ENCODE results near the gene FGF10.

The FGF10 gene

DNA sequence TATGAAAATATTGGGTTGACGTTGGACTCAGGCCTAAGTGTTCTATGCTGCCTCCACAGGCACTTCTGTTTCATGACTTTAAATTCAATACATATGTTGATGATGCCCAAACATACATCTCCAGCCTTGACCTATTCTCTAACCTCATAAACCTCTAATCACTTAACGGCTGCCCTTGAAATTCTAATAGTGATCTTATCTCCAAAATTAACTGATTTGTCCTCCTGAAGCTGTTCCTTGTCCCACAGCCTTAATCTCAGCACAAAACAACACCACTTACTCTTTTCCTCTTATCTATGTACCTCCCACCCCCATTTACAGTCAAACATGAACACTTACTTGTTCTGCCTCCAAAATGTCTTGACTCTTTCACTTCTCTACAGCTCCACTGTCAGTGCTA is 43.3 kb downstream of the FGF10 start:
- no peak for DNase-seq

DNA sequence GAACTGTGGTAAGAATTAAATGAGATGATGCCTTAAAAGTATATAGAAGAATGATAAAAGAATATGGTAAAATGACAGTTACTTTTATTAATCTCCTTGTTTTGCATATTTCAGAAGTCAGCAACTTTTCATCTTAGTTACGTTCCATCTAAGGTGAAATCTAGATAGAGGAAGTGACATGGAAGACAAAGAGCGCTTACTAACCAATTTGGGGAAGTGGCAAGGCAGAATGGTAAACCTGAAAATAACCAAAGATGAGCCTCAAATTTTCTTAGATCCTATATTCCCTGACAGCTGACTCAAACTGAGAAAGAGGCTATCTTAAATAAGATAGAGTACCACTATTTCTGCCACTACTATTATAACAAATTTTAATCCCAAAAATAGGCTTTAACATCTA is 52.5 kb downstream of the FGF10 start:
- DNase-seq = no peak

DNA sequence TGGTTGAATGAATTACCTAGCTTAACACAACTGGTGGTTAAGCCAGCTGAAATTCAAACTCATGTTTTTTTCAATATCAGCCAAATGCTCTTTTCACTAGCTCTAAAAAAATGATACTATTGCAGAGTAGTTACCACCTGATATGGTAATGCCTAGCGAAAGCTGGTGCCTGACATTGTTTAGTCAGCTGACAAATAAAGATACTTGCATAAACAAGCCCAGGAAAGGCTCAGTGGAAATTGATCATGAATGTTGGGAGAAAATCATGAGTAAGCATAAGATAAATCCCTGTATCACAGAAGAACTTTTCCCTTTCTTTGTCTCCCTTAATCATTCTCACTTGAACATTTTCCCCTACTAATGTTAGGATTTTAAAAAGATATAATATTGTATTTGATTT is 54.6 kb downstream of the FGF10 start:
- no peak for DNase-seq

DNA sequence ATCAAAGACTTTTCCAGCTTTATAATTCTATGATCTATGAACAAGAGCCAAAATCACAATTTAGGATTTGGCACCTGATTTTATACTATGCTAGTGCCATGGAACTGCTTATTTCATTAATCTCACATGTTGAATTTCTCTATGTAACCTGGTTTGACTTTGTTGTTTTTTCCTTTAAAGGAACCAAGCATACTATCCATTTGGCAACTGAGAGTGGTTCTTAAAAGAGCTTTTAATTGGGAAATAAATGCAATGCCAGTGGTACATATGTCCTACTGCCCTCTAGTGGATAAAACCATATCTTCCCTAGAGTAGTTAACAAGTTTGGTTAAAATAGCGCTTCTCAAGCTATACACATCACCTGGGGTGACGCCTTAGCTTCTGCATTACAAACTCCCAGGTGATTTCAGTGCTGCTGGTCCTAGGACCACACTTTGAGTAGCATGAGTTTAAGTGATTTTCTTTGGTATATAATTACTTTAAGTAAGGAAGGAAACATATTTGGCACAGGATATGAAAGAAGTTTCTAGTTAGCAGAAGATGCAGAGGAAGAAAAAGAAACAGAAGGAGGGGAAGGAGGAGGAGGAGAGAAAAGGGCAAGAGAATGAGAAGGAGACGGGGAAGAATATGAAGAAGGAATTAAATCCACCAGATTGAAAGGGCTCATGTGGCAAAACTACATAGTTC is 56.8 kb downstream of the FGF10 start:
- no peak for DNase-seq

DNA sequence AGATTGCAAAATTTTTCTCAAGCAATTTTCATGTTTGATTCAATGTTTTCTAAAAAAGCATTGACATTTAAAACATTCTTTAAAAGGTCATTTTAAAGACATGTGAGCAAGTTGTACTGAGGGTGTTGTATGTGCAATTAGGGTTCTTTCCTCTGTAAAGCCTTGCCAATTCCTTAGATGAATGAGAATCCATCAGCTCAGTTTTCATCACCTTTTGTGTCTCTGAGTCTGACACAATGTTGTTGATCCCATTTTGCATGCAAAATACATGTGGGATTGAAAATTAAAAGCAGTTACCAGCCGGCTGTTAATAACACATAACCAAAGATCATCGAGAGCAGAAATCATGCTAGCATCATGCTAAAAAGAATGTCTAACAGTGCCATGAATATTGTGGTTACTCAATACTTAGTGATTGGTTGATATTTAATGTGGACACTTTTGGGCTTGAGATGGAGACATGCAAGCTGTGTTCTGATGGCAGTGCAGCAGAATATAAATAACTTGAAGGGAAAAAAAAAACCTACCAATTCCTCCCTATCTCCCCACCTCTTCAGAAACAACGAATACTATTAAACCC is 57.7 kb downstream of the FGF10 start:
- no peak for DNase-seq

DNA sequence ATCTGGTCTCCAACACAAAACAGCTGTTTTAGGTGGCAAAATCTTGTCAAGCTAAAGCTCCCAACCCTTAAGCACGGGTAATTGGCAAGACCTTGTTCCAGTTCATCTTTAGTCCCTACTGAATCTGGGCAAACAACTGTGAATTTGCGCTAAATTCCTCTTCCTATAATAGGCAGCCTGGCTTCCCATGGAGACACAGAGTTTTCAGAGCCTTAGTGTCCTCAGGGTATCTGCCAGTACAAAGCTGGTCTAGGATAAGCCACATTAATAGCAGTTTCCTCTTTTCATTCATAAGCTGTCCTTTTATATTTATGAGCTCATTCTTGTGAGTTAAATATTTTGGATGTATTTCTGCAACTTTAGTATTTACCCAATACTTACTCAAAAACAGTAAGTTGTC is 59.5 kb downstream of the FGF10 start:
- DNase-seq = no peak

DNA sequence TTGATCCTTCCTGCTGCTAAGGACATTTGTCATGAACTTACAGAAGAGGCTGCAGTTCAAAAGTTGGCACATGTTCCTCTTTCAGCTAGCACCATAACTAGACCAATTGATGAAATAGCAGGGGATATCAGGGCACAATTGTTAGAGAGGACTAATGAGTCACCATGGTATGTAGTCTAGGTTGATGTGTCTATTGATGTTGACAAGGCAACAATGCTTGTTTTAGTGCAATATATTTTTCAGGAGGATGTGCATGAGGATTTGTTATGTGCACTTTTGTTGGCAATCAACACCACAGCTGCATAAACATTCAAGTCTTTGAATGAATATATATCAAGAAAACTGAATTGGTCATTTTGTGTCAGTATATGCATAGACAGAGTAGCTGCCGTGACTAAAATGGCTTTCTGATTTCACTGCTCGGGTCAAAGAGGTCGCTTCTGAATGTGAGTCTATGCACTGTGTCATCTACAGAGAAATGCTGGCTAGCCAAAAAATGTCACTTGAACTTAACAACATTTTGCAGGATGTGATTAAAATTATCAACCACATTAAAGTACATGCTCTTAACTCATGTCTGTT is 68.0 kb downstream of the FGF10 start:
- DNase-seq = no peak

DNA sequence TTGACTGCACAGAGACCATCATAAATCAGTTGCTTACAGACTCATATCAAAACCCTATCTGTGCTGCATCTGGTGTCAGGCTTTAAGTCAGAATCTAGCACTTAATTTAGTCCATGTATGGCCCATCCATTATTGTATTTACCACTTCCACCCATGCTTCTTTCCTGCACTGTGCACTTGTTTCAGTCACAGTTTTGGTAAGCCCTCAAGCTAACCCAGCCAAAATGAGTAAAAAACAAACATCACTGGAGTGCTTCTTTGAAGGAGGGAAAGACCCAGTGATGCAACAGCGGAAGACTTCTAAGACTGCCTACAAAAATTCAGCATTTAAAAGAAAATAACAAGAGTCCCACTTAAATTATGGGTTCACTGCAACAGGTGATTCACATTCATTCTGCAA is 69.0 kb downstream of the FGF10 start:
- DNase-seq = no peak

DNA sequence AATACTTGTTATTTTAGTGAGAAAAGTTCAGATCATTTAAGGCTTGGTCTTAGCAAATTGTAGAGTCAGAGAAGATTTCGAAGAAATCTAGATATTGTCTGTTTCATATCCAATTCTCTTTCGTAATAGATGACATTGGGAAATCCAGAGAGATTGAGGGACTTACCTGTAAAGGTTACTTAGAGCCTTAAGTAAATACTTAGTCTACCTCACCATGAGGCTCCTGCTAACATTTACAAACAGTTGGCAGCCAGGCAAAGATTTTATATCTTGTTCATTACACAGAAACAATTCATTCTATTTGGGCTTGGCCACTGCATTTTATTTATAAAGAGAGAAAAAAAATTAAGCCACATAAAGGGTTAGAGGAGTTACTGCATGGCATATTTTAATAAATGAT is 70.3 kb downstream of the FGF10 start:
- no peak for DNase-seq

DNA sequence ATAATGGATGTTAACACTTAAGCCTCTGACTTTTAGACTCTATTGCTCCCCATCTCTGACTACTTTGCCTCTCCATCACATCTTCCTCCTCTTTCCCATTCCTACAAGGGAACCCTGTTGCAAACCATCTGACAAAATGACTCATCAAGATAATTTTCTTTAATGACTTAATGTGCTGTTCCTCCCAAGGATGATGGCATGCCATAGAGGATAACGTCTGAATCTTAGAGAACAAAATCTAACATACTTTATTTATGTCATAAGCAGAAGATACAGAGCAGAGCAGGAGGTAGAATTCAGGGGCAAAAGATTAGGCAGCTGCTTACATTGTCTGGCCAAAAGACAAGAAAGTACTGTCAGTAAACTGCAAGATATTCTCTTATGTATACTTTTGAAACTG is 76.8 kb downstream of the FGF10 start:
- no peak for DNase-seq

DNA sequence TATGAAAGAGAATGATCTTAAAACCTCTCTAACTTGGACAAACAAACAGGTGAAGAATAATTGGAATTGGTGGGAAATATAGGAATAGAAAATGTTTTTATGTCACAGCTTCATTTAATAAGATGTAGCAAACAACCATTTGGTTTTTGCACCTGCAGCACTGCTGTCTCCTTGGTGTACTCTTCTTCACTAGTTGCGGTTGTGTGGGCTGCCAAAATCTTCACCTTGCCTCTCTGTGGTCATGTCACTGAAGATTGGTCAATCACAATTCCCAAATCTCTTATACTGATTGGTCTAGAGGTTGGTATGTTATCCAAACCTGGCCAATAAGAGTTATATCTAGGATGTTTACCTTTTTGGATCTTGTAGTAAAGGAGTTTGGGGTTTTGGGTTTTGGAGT is 88.7 kb downstream of the FGF10 start:
- DNase-seq = no peak

DNA sequence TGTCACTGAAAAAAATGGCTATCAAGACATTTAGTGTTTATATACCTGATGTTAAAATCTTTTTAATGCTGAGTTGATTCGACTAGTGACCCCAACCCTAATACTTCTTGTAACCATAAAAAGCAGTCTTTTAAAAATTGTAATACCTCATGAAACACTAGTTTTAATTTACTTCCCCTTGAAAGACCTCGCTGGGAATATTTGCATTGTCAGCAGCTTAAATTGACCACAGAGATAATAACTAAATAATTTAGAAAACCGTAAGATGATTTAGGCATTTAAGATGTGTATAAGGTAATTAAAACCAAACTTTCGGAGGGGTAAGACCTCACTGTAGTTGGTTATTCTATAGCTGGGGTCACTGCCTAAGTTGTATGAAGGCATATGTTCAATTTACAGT is 89.8 kb downstream of the FGF10 start:
- DNase-seq = no peak

DNA sequence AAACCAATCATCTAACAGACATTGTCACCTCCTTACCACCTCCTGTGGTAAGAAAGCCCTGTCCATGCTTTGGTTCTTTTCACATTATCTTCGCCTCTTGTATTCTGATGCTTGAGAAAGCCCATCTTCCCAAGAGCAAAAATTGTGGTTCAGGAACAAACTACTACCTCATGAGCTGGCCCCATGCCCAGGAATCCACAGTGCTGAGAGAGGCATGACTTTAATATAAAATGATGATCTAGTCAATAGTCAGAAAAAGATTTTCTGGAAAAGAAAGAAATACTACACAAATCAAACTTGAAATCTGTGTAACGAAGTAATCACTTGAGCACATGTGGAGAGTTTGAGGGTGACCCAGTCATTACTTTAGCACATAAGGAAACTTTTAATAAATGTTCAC is 94.7 kb downstream of the FGF10 start:
- DNase-seq = no peak

DNA sequence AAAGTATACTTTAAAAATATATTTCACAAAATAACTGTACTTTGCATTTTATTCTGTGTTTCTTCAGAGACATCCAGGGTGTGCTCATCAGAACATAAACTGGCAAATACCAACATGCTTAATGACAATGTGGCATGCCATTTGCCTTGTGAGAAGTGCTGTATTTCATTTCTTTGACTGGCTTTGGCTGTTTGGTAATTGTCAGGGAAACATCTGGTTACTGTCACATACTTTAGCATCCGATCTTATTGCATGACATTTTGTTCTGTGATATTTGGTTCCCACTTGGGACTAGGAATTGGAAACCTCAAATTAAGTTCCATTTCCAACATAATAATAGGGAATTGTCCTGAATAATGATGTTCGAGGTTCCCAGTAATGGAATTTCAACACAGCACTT is 96.5 kb downstream of the FGF10 start:
- no peak for DNase-seq

DNA sequence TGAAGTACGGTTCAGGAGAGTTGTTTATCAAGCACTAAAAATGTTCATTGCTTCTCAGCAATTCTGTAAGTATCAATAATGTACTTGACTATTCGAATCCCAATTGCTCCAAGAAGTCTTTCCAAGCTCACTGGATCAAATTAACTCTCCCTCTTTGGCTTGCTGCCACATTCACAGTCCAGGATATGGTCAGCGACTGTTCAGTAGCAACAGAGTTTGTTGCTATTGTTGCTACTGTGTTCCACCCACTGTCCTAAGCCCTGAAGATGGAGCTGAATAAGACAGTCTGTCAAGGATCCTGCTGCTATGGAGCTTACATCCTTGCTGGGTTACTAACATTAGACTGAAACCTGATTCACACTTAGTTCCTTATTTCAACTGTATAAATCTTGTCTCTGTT is 110.8 kb downstream of the FGF10 start:
- no peak for DNase-seq

DNA sequence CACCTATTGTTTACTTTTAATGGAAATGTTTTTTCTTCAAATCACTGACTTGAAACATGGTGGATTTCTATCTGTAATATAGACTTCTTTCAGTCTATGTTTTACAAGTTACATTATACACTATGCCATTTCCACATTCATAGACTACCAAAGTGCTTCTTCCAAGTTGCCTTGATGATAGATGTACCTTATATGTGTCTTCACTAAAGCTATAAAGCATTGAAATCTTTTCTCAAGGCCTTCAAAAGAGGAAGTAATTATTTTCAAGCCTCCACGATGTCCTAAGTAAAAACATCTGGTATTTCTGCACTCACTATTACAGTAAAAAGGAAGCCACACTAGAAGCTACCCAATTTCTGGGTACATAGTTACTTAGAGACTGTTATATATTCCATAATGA is 113.3 kb downstream of the FGF10 start:
- DNase-seq = no peak

DNA sequence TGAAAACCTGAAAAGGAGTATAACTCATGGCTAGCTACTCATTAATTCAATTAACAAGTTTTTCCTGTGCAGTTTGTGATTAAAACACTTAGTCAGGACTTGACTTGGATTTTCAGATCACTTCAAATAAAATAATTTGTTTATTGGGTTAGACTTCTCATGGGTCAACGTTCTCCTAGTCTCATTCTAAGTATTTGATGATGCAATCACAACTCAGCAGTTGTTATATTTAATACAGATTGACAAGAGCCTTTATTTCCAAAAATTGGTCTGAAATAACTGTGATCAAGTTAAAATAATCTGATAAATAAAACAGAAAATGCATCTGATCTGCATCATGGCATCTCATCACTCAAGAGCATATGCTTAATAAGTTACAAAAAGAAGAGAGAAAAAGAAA is 113.9 kb downstream of the FGF10 start:
- no peak for DNase-seq

DNA sequence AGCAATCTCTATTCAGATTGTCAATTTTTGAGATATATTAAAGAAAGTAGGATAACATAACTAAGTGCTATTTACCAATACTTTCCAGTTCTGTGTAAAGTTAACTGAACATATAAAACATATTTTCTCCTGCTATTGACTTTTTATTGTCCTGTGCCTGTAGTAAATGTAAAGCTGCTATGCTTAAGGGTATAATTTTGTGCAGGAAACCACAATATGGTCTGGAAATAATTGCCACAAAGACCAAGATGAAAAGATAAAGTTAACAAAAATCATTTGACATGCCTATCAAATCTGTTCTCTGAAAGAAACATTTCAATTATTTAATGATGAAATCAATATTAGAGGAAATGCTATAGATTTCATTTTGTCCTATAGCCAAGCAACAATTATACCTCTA is 121.3 kb downstream of the FGF10 start:
- no peak for DNase-seq

DNA sequence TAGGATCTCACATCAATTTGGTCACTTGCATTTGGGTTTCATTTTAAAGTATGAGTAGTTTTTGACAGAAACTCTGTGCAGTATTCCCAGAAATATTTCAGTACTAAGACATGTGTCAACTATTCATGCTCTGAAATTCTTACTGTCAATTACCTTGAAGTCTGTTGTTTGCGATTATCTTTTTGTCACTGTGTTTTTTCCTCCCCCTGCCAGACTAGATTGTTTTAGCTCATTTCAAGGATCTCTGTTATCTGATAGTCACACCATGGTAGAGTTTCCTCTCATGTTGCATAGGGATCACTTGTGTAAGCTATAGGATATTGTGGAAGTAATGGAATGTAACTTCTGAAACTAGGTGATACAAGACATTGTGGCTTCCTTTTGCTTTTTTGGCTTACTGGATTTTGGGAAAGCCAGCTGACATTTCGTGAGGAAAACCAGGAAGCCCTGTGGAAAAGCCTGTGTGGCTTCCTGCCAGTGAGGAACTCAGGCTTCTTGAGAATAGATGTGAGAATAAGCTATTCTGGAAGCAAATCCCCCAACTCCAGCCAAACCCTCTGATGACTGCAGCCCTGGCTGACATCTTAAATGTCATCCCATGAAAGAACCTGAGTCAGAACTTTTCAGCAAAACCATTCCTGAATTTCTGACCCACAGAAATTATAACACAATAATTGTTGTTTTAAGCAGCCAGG is 122.2 kb downstream of the FGF10 start:
- DNase-seq = no peak

DNA sequence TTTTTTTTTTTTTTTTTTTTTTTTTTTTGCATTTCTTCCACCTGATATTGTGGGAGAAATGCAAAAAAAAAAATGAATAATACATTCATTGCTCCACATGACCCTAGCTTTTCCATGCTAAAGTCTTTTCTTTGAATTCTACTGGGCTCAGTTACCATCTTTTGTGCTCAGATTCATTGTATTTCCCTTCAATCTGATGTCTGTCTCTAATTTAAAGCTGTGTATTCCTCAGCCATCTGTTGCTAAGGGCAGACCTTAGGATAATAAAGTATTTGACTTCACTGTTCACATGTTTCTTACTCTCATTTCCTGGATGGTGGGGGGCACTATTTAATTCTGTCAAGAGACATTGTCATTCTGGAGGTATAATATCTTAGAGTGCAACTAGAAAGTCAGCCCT is 123.5 kb downstream of the FGF10 start:
- no peak for DNase-seq

DNA sequence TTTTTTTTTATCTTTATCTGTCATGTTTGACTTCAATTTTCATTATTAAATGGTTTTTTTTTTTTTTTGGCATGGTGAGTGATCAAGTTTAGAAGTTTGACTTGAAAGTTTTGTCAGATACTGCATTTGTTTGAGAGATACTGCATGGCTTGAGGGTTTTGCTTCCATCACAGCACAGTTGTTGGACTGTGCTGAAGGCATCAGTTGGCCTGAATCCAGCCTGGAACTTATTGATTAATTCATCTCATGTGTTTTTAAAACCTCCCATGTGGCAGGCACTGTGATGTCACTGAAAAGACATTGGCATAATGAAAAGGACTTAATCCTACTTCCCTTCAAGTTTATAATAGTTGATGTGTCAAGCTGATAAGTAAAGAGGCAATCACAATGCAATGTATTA is 128.4 kb downstream of the FGF10 start:
- no peak for DNase-seq

DNA sequence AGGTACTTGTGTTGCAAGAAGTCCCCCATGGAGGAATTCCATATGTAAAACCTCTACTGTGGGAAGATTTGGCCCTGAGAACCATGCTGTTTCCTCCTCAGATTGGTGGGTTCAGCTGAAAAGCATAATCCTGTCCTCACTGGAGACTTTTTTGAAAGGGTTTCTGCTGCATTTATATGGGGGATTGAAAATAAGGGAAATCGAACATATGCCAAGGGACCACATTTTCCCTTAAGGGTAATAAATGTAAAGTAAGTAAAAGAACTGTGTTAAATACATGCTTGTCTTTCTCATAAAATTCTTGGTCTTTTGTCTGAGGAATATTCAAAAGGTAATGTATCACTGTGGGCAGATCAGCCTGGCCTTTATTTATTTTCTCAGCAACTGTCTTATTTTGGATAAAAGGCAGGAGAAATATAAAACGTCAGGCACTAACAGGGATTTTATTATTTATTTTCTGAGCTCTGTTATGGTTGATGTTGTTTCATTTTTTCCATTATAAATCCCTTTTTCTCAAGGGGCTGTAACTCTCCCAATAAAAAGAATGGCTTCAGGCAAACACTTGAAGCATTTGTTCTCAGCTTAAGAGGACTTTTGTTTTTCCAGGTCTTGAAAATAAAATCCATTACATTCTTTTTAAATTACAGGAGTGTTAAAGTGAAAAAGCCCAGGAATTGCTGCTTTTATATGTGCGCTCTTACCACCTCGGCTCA is 131.4 kb downstream of the FGF10 start:
- no peak for DNase-seq

DNA sequence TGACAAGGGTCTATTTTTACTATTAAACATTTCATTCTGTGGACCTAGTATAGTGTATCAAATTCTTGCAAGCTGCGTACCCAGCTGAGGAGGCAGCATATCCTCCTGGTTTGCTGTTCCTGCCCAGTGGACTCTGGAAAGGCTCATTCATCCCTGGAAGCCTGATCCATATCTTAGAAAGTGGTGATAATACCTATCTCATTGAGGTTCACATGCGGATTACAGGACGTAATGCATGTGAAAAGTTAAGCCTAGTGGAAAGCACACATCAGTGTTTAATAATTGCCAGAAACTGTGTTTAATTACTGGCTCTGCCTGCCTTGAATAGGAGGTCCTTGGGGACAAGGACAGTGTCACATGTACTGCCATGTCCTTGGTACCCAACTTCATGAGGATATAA is 132.0 kb downstream of the FGF10 start:
- DNase-seq = no peak

Data from cortex of kidney (tissue), 1 donor.